ENCODE measurements around the gene RAMP2. TPM values are rescaled to one million over a fixed set of nuclear protein-coding genes. Genes with fewer than 3 reads are reported as not detected.
A peak's percentile ranks its signal among the peaks of the same experiment; 100 is the strongest.

Gene RAMP2
- total and polyA plus RNA-seq, 9 donors = 35.9 to 87.2 (median 73.2) TPM

- Histone ChIP-seq H3K27me3 (ENCODE audit: control insufficient read depth, insufficient read depth, low read length) (peaks cover 58% of the 10 kb centered on the region), H3K27ac (ENCODE audit: low read length) (peak within 1 kb of the TSS; percentile 7), H3K9me3 (replicated peaks; ENCODE audit: control insufficient read depth, low read depth, low read length) (no peaks in the 10 kb centered on the region), H3K36me3 (ENCODE audit: control insufficient read depth, insufficient read depth, low read length) (peaks cover 40% of the 10 kb centered on the region), H3K4me3 (ENCODE audit: low read length) (peak within 1 kb of the TSS; percentile 29), H3K4me1 (ENCODE audit: control insufficient read depth, insufficient read depth, low read length) (peaks cover 15% of the 10 kb centered on the region)
- DNase-seq = peak; percentile 33
- under 1% methylated on average over 57 of the region's 65 CpGs for WGBS (ENCODE audit: insufficient coverage)
Observed at GRCh38 chr17:42779936-42780850, 19.2 kb downstream of the RAMP2 start, which contains the start of gene WNK4. Gene WNK4, plus strand, starts transcription at chr17:42780610. Its CDS starts 89 bp downstream, at chr17:42780699.

GRCh38 chr17:42780851-42781638, 20.0 kb downstream of the RAMP2 start:
- DNase-seq = no peak
- Histone ChIP-seq H3K9me3 (replicated peaks; ENCODE audit: control insufficient read depth, low read depth, low read length) (no peaks in the 10 kb centered on the region), H3K27ac (ENCODE audit: low read length) (no peak overlapping the region), H3K27me3 (ENCODE audit: control insufficient read depth, insufficient read depth, low read length) (peaks cover 67% of the 10 kb centered on the region), H3K36me3 (ENCODE audit: control insufficient read depth, insufficient read depth, low read length) (peaks cover 32% of the 10 kb centered on the region), H3K4me1 (ENCODE audit: control insufficient read depth, insufficient read depth, low read length) (peaks cover 15% of the 10 kb centered on the region), H3K4me3 (ENCODE audit: low read length) (peak overlapping the region; percentile 29)
- WGBS (ENCODE audit: insufficient coverage) = 5% methylated on average over 39 of the region's 39 CpGs

GRCh38 chr17:42781639-42782165, 20.7 kb downstream of the RAMP2 start:
- DNase-seq = no peak
- Histone ChIP-seq H3K27me3 (ENCODE audit: control insufficient read depth, insufficient read depth, low read length) (peaks cover 73% of the 10 kb centered on the region), H3K9me3 (replicated peaks; ENCODE audit: control insufficient read depth, low read depth, low read length) (no peaks in the 10 kb centered on the region), H3K4me3 (ENCODE audit: low read length) (no peak overlapping the region), H3K4me1 (ENCODE audit: control insufficient read depth, insufficient read depth, low read length) (peaks cover 15% of the 10 kb centered on the region), H3K27ac (ENCODE audit: low read length) (no peak overlapping the region), H3K36me3 (ENCODE audit: control insufficient read depth, insufficient read depth, low read length) (peaks cover 26% of the 10 kb centered on the region)
- 40% methylated on average over 4 of the region's 10 CpGs for WGBS (ENCODE audit: insufficient coverage)

GRCh38 chr17:42782166-42783061, 21.4 kb downstream of the RAMP2 start:
- Histone ChIP-seq H3K4me1 (ENCODE audit: control insufficient read depth, insufficient read depth, low read length) (peaks cover 15% of the 10 kb centered on the region), H3K4me3 (ENCODE audit: low read length) (no peak overlapping the region), H3K27ac (ENCODE audit: low read length) (no peak overlapping the region), H3K9me3 (replicated peaks; ENCODE audit: control insufficient read depth, low read depth, low read length) (no peaks in the 10 kb centered on the region), H3K27me3 (ENCODE audit: control insufficient read depth, insufficient read depth, low read length) (peaks cover 79% of the 10 kb centered on the region), H3K36me3 (ENCODE audit: control insufficient read depth, insufficient read depth, low read length) (peaks cover 21% of the 10 kb centered on the region)
- 23% methylated on average over 19 of the region's 29 CpGs for WGBS (ENCODE audit: insufficient coverage)
- no peak for DNase-seq

GRCh38 chr17:42783062-42783790, 22.2 kb downstream of the RAMP2 start:
- Histone ChIP-seq H3K9me3 (replicated peaks; ENCODE audit: control insufficient read depth, low read depth, low read length) (no peaks in the 10 kb centered on the region), H3K27ac (ENCODE audit: low read length) (no peak overlapping the region)

GRCh38 chr17:42783791-42784138, 22.7 kb downstream of the RAMP2 start:
- DNase-seq = no peak
- no peak overlapping the region for H3K4me3 ChIP-seq (ENCODE audit: low read length)
- WGBS (ENCODE audit: insufficient coverage) = 14% methylated on average over 21 of the region's 22 CpGs

More at GRCh38 chr17:42783062-42783790, 22.2 kb downstream of the RAMP2 start:
- no peak for DNase-seq
- H3K36me3 ChIP-seq (ENCODE audit: control insufficient read depth, insufficient read depth, low read length) = peaks cover 13% of the 10 kb centered on the region
- H3K4me3 ChIP-seq (ENCODE audit: low read length) = no peak overlapping the region
- peaks cover 15% of the 10 kb centered on the region for H3K4me1 ChIP-seq (ENCODE audit: control insufficient read depth, insufficient read depth, low read length)
- H3K27me3 ChIP-seq (ENCODE audit: control insufficient read depth, insufficient read depth, low read length) = peaks cover 87% of the 10 kb centered on the region
- WGBS (ENCODE audit: insufficient coverage) = 24% methylated on average over 9 of the region's 9 CpGs

GRCh38 chr17:42784409-42784808, 23.4 kb downstream of the RAMP2 start:
- Histone ChIP-seq H3K4me1 (ENCODE audit: control insufficient read depth, insufficient read depth, low read length) (peaks cover 15% of the 10 kb centered on the region), H3K4me3 (ENCODE audit: low read length) (no peak overlapping the region), H3K27ac (ENCODE audit: low read length) (no peak overlapping the region), H3K36me3 (ENCODE audit: control insufficient read depth, insufficient read depth, low read length) (peaks cover 1% of the 10 kb centered on the region), H3K27me3 (ENCODE audit: control insufficient read depth, insufficient read depth, low read length) (peaks cover 90% of the 10 kb centered on the region), H3K9me3 (replicated peaks; ENCODE audit: control insufficient read depth, low read depth, low read length) (no peaks in the 10 kb centered on the region)
- WGBS (ENCODE audit: insufficient coverage) = 21% methylated on average over 16 of the region's 25 CpGs
- no peak for DNase-seq

More at GRCh38 chr17:42783791-42784138, 22.7 kb downstream of the RAMP2 start:
- Histone ChIP-seq H3K4me1 (ENCODE audit: control insufficient read depth, insufficient read depth, low read length) (peaks cover 15% of the 10 kb centered on the region), H3K9me3 (replicated peaks; ENCODE audit: control insufficient read depth, low read depth, low read length) (no peaks in the 10 kb centered on the region), H3K36me3 (ENCODE audit: control insufficient read depth, insufficient read depth, low read length) (peaks cover 8% of the 10 kb centered on the region), H3K27me3 (ENCODE audit: control insufficient read depth, insufficient read depth, low read length) (peaks cover 92% of the 10 kb centered on the region), H3K27ac (ENCODE audit: low read length) (no peak overlapping the region)

GRCh38 chr17:42784811-42785592, 24.0 kb downstream of the RAMP2 start:
- Histone ChIP-seq H3K9me3 (replicated peaks; ENCODE audit: control insufficient read depth, low read depth, low read length) (no peaks in the 10 kb centered on the region), H3K27ac (ENCODE audit: low read length) (no peak overlapping the region), H3K4me3 (ENCODE audit: low read length) (no peak overlapping the region), H3K27me3 (ENCODE audit: control insufficient read depth, insufficient read depth, low read length) (peaks cover 84% of the 10 kb centered on the region), H3K36me3 (ENCODE audit: control insufficient read depth, insufficient read depth, low read length) (no peaks in the 10 kb centered on the region), H3K4me1 (ENCODE audit: control insufficient read depth, insufficient read depth, low read length) (peaks cover 13% of the 10 kb centered on the region)
- WGBS (ENCODE audit: insufficient coverage) = 13% methylated on average over 45 of the region's 52 CpGs
- DNase-seq = no peak

Data from muscle of leg (tissue), 11 donors.